Measurements from ENCODE around the gene RNF44. TPM values are rescaled to one million over a fixed set of nuclear protein-coding genes. Genes with fewer than 3 reads are reported as not detected.

The RNF44 gene
- total and polyA plus RNA-seq, 2 of the 13 experiments (the other 11 are each of a cell fraction or from before 2014, with no cell fraction given), result 9.2 to 16.8 TPM

DNA sequence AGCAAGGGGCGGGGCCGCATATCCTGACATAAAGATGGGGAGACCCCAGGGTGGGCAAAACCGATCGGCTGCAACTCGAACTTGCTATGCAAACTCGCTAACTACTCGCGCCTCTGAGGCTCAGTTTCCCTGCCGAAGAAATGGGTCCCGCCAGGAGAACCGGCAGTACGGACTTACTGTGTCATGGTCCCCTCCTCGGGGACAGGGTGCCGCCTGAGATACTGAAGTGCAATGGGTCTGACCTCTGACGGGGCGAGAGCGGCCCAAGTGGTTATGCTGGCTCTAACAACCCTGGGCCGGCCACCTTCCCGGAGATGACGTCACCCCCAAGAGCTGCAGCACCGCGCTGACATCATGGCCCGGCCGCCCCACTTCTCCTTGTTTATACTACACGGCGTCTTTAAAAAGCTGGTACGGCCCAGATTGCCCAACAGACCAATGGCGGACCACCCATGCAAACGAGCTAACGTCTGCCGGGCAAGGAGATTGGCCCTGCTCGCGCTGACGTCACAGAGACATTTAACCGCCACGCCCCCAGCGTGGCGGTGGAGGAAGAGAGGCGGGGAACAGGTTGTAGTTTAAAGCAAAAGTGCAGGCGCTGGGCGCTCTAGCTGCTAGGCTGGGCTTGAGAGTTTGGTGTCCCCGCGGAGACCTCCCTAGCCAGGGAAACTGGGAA, 490 bp upstream of the RNF44 start (continued):
- TF ChIP-seq, protein P1, sequence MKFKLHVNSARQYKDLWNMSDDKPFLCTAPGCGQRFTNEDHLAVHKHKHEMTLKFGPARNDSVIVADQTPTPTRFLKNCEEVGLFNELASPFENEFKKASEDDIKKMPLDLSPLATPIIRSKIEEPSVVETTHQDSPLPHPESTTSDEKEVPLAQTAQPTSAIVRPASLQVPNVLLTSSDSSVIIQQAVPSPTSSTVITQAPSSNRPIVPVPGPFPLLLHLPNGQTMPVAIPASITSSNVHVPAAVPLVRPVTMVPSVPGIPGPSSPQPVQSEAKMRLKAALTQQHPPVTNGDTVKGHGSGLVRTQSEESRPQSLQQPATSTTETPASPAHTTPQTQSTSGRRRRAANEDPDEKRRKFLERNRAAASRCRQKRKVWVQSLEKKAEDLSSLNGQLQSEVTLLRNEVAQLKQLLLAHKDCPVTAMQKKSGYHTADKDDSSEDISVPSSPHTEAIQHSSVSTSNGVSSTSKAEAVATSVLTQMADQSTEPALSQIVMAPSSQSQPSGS (CRISPR knock-in tag; IDR thresholded peaks at IDR 0.05), result peak; percentile 93
- TF ChIP-seq ZNF670 (CRISPR knock-in tag; IDR thresholded peaks at IDR 0.05; ENCODE audit: borderline replicate concordance) (0 out of 2 replicates have a peak, but pooled peaks have one; percentile 47), CEBPG (CRISPR knock-in tag; IDR thresholded peaks at IDR 0.05) (peak; percentile 87), ZNF350 (CRISPR knock-in tag; IDR thresholded peaks at IDR 0.05; ENCODE audit: borderline replicate concordance, low read depth) (no peak; the same call in 1 of the 2 replicates), ZNF598 (CRISPR knock-in tag; IDR thresholded peaks at IDR 0.05; ENCODE audit: borderline replicate concordance) (no peak), EP300 (IDR thresholded peaks at IDR 0.05; ENCODE audit: low read depth in 2 of 2, low read length in 2 of 2) (0 out of 4 replicates have a peak, but pooled peaks of 1 of the 2 experiments have one; percentile 20), EP300 (CRISPR knock-in tag; IDR thresholded peaks at IDR 0.05; ENCODE audit: borderline replicate concordance) (no peak), ZNF792 (CRISPR knock-in tag; IDR thresholded peaks at IDR 0.05) (no peak), SOX6 (IDR thresholded peaks at IDR 0.05) (no peak), SOX6 (CRISPR knock-in tag; IDR thresholded peaks at IDR 0.05) (0 out of 2 replicates have a peak, but pooled peaks have one; percentile 6), AHR (CRISPR knock-in tag; IDR thresholded peaks at IDR 0.05) (0 out of 2 replicates have a peak, but pooled peaks have one; percentile 8), NR1H2 (CRISPR knock-in tag; IDR thresholded peaks at IDR 0.05; ENCODE audit: borderline replicate concordance, low read depth) (no peak), MIER3 (CRISPR knock-in tag; IDR thresholded peaks at IDR 0.05; ENCODE audit: borderline replicate concordance) (no peak; the same call in 1 of the 2 replicates), THYN1 (CRISPR knock-in tag; IDR thresholded peaks at IDR 0.05; ENCODE audit: borderline replicate concordance, low read depth) (no peak), MBD4 (IDR thresholded peaks at IDR 0.05; ENCODE audit: borderline replicate concordance, low read length) (no peak), ZNF224 (CRISPR knock-in tag; IDR thresholded peaks at IDR 0.05) (0 out of 2 replicates have a peak, but pooled peaks have one; percentile 51), GABPA (IDR thresholded peaks at IDR 0.05; ENCODE audit: low read depth, low read length) (no peak), GABPA (CRISPR knock-in tag; IDR thresholded peaks at IDR 0.05; ENCODE audit: low read depth) (peak; percentile 85)
- TF ChIP-seq, protein P2, sequence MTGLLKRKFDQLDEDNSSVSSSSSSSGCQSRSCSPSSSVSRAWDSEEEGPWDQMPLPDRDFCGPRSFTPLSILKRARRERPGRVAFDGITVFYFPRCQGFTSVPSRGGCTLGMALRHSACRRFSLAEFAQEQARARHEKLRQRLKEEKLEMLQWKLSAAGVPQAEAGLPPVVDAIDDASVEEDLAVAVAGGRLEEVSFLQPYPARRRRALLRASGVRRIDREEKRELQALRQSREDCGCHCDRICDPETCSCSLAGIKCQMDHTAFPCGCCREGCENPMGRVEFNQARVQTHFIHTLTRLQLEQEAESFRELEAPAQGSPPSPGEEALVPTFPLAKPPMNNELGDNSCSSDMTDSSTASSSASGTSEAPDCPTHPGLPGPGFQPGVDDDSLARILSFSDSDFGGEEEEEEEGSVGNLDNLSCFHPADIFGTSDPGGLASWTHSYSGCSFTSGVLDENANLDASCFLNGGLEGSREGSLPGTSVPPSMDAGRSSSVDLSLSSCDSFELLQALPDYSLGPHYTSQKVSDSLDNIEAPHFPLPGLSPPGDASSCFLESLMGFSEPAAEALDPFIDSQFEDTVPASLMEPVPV (CRISPR knock-in tag; IDR thresholded peaks at IDR 0.05), result no peak
- TF ChIP-seq, protein P3, sequence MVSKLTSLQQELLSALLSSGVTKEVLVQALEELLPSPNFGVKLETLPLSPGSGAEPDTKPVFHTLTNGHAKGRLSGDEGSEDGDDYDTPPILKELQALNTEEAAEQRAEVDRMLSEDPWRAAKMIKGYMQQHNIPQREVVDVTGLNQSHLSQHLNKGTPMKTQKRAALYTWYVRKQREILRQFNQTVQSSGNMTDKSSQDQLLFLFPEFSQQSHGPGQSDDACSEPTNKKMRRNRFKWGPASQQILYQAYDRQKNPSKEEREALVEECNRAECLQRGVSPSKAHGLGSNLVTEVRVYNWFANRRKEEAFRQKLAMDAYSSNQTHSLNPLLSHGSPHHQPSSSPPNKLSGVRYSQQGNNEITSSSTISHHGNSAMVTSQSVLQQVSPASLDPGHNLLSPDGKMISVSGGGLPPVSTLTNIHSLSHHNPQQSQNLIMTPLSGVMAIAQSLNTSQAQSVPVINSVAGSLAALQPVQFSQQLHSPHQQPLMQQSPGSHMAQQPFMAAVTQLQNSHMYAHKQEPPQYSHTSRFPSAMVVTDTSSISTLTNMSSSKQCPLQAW (CRISPR knock-in tag; IDR thresholded peaks at IDR 0.05), result 0 out of 2 replicates have a peak, but pooled peaks have one; percentile 19
- TF ChIP-seq, protein P4, sequence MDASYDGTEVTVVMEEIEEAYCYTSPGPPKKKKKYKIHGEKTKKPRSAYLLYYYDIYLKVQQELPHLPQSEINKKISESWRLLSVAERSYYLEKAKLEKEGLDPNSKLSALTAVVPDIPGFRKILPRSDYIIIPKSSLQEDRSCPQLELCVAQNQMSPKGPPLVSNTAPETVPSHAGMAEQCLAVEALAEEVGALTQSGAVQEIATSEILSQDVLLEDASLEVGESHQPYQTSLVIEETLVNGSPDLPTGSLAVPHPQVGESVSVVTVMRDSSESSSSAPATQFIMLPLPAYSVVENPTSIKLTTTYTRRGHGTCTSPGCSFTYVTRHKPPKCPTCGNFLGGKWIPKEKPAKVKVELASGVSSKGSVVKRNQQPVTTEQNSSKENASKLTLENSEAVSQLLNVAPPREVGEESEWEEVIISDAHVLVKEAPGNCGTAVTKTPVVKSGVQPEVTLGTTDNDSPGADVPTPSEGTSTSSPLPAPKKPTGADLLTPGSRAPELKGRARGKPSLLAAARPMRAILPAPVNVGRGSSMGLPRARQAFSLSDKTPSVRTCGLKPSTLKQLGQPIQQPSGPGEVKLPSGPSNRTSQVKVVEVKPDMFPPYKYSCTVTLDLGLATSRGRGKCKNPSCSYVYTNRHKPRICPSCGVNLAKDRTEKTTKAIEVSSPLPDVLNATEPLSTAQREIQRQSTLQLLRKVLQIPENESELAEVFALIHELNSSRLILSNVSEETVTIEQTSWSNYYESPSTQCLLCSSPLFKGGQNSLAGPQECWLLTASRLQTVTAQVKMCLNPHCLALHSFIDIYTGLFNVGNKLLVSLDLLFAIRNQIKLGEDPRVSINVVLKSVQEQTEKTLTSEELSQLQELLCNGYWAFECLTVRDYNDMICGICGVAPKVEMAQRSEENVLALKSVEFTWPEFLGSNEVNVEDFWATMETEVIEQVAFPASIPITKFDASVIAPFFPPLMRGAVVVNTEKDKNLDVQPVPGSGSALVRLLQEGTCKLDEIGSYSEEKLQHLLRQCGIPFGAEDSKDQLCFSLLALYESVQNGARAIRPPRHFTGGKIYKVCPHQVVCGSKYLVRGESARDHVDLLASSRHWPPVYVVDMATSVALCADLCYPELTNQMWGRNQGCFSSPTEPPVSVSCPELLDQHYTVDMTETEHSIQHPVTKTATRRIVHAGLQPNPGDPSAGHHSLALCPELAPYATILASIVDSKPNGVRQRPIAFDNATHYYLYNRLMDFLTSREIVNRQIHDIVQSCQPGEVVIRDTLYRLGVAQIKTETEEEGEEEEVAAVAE (CRISPR knock-in tag; IDR thresholded peaks at IDR 0.05; ENCODE audit: borderline replicate concordance), result no peak

Measured in HepG2 (cell line).